Measurements from ENCODE around the gene SMTN.
"Not testable (repeated sequence)": the region's sequence is repeated elsewhere in the genome, so short reads cannot be mapped to it uniquely, and the experiment has no call there.

SMTN gene
- total RNA-seq: 1.0 to 7.8 (median 2.9) reads per million in 3 experiments

- peak; percentile 78 for DNase-seq
Observed at GRCh38 chr22:31080848-31081649, at the start of gene SMTN. TSS of gene SMTN (plus strand) at chr22:31081318. CDS start at chr22:31083259, 1,941 bp downstream.

GRCh38 chr22:31036671-31037550 lies 44.2 kb upstream of the SMTN start:
- DNase-seq: no peak

GRCh38 chr22:31038686-31039085 lies 42.4 kb upstream of the SMTN start:
- DNase-seq: no peak

GRCh38 chr22:31039393-31039792 lies 41.7 kb upstream of the SMTN start:
- no peak for DNase-seq

GRCh38 chr22:31040542-31041398 lies 40.3 kb upstream of the SMTN start:
- DNase-seq: no peak

GRCh38 chr22:31044262-31044861 lies 36.8 kb upstream of the SMTN start:
- no peak for DNase-seq

- DNase-seq: no peak
Observed at GRCh38 chr22:31045900-31046538, 35.1 kb upstream of the SMTN start.

GRCh38 chr22:31046539-31047226 lies 34.4 kb upstream of the SMTN start:
- no peak for DNase-seq

- DNase-seq: no peak
Observed at GRCh38 chr22:31048570-31048969, 32.5 kb upstream of the SMTN start.

- no peak for DNase-seq
Observed at GRCh38 chr22:31049815-31050420, 31.2 kb upstream of the SMTN start.

- no peak for DNase-seq
Observed at GRCh38 chr22:31055117-31055634, 25.9 kb upstream of the SMTN start.

- no peak for DNase-seq
Observed at GRCh38 chr22:31055635-31056159, 25.4 kb upstream of the SMTN start.

- DNase-seq: no peak
Observed at GRCh38 chr22:31056986-31057599, 24.0 kb upstream of the SMTN start.

GRCh38 chr22:31059663-31060062 lies 21.5 kb upstream of the SMTN start:
- DNase-seq: not testable (repeated sequence)

GRCh38 chr22:31062566-31063230 lies 18.4 kb upstream of the SMTN start:
- DNase-seq: no peak

GRCh38 chr22:31064369-31064768 lies 16.7 kb upstream of the SMTN start:
- no peak for DNase-seq

- no peak for DNase-seq
Observed at GRCh38 chr22:31068970-31069369, 12.1 kb upstream of the SMTN start.

GRCh38 chr22:31069691-31070314 lies 11.3 kb upstream of the SMTN start:
- not testable (repeated sequence) for DNase-seq

- not testable (repeated sequence) for DNase-seq
Observed at GRCh38 chr22:31073125-31073524, 8.0 kb upstream of the SMTN start.

Data from central memory CD4-positive, alpha-beta T cell (primary cell).